GM19193 (cell line): ENCODE data around the gene ZNF865.

Experiments
- POLR2A ChIP-seq: IDR thresholded peaks from 4 replicates; pipeline ENCODE4 v1.6.1; 2011; ENCODE audit not compliant: insufficient read depth, insufficient read length; ENCODE audit errors: extremely low read depth

The ZNF865 gene

GRCh38 chr19:55624109-55625003 lies 18.9 kb downstream of the ZNF865 start, which contains the start of gene ZNF784:
Gene ZNF784, minus strand, starts transcription at chr19:55624566. Its CDS starts 5 bp downstream, at chr19:55624561.
- peak; percentile 84 for TF ChIP-seq POLR2A

GRCh38 chr19:55625004-55625326 lies 19.5 kb downstream of the ZNF865 start:
- no peak for TF ChIP-seq POLR2A

GRCh38 chr19:55626350-55626749 lies 20.9 kb downstream of the ZNF865 start:
- no peak for TF ChIP-seq POLR2A

- TF ChIP-seq POLR2A: no peak
These were observed 27.0 kb downstream of the ZNF865 start for GRCh38 chr19:55632463-55632834.

- TF ChIP-seq POLR2A: no peak
These were observed 28.4 kb downstream of the ZNF865 start for GRCh38 chr19:55633861-55634260.

GRCh38 chr19:55635334-55635717 lies 29.9 kb downstream of the ZNF865 start:
- no peak for TF ChIP-seq POLR2A

- TF ChIP-seq POLR2A: no peak
These were observed 30.5 kb downstream of the ZNF865 start for GRCh38 chr19:55635856-55636440.

GRCh38 chr19:55636723-55637122 lies 31.3 kb downstream of the ZNF865 start:
- TF ChIP-seq POLR2A: no peak

GRCh38 chr19:55637534-55637933 lies 32.1 kb downstream of the ZNF865 start:
- peak; percentile 9 for TF ChIP-seq POLR2A

GRCh38 chr19:55638864-55639359 lies 33.5 kb downstream of the ZNF865 start:
- no peak for TF ChIP-seq POLR2A

GRCh38 chr19:55640043-55640576 lies 34.7 kb downstream of the ZNF865 start:
- TF ChIP-seq POLR2A: peak; percentile 13

GRCh38 chr19:55640577-55641425 lies 35.4 kb downstream of the ZNF865 start, which contains the start of gene ZNF580:
Gene ZNF580, plus strand, starts transcription at chr19:55641002. Its CDS starts 1,507 bp downstream, at chr19:55642509.
- TF ChIP-seq POLR2A: peak; percentile 33

- peak; percentile 2 for TF ChIP-seq POLR2A
These were observed 36.1 kb downstream of the ZNF865 start for GRCh38 chr19:55641426-55642152.
